ENCODE results near the gene MYH9. TPM values are rescaled to one million over a fixed set of nuclear protein-coding genes. Genes with fewer than 3 reads are reported as not detected.
"Not testable (repeated sequence)": the region's sequence is repeated elsewhere in the genome, so short reads cannot be mapped to it uniquely, and the experiment has no call there.

The MYH9 gene
- total RNA-seq, 1 experiment from 2014 or later: 323 TPM

DNA sequence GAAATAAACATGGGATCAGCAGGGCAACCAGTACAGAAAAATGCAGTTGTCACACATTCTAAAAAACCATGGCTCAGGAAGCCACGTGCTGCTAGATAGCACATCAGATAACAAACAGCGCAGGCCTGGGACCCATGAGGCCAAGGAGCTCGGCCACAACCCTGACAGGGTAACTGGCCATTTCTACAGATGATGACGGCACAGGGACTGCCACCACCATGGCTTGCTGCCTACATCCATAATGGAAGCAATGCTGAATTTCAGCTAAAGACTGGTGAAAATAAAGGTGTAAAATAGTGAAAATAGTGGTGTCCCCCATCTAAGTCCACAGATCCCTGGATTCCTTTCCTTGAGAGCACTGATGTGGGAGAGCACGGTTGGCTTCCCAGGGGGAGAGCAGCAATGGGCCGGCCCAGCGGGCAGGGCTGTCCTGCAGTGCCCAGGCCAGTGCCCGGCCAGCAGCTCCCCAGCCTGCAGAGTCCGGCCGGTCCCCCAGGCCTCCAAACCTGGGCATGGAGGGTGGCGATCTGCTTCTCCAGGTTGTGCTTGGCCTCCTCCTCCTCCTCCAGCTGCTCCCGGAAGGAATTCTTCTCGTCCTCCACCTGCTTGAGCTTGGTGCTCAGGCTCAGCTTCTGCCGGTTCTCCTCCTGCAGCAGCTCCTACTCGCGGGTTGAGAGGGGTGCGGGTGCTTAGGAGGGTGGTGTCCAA lies 94.8 kb downstream of the MYH9 start:
- POLR2A ChIA-PET (ENCODE audit: low non-redundant PET): no interaction called here
- H3K27me3 ChIP-seq (replicated peaks; ENCODE audit: insufficient read depth, low read depth, low read length, poor library complexity): no peaks in the 10 kb centered on the region

DNA sequence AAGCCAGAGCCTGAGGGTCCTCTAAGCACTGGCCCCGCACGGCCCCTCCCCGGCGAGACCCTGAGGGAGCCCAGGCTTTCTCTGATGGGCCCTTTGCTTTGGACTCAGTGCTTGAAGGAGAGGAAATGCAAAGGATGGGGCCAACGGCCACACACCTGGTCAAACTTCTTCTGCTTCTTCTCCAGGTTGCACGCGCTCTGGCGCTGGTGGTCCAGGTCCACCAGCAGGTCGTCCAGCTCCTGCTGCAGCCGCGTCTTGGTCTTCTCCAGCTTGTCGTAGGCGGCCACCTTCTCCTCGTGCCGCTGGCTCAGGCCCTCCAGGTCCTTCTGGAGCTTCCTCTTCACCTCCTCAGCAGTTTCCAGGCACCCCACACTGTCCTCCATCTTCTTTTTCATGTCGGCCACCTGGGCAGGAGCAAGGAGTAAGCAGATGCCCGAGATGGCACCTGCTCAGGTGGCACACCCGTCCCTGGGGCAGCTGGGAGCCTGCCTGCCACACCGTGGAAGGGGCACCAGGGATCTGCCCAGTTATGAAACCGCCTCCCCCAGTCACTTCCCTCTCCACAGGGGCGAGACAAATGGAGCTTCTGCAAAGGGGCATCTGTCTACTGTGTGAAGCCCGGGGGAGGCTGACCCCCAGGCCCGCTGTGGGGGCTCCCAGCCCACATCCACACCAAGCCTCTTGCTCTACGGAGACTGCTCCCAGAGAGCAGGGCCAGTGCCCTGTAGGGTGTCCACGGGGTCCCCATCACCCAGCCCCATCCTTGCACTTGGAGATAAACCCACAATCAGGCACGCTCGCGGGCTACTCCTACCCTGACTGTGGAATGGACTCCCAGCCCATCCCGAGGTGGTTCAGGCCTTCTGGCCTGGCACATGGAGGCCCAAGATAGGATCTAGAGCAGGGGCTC lies 95.7 kb downstream of the MYH9 start:
- intact Hi-C loops (cut with micrococcal nuclease; ENCODE audit: unreplicated experiment): no loop called here
- no peak overlapping the region for H3K4me3 ChIP-seq (ENCODE audit: low read depth, low read length, poor library complexity, severe bottlenecking)
- POLR2A ChIA-PET (ENCODE audit: low non-redundant PET): interaction anchor here (0.6 kb wide), 1 partner anchor 17 kb away, joined by 3 read pairs; no protein-coding TSS in a partner anchor
- no TSS peak for BruUV-seq (replicated peaks)
- no peaks in the 10 kb centered on the region for H3K9me3 ChIP-seq (ENCODE audit: low read depth, low read length, poor library complexity, severe bottlenecking)
- TF ChIP-seq EZH2 (IDR thresholded peaks at IDR 0.05; ENCODE audit: borderline replicate concordance, low read depth, low read length, poor library complexity, severe bottlenecking): no peak
- TF ChIP-seq, protein P1, sequence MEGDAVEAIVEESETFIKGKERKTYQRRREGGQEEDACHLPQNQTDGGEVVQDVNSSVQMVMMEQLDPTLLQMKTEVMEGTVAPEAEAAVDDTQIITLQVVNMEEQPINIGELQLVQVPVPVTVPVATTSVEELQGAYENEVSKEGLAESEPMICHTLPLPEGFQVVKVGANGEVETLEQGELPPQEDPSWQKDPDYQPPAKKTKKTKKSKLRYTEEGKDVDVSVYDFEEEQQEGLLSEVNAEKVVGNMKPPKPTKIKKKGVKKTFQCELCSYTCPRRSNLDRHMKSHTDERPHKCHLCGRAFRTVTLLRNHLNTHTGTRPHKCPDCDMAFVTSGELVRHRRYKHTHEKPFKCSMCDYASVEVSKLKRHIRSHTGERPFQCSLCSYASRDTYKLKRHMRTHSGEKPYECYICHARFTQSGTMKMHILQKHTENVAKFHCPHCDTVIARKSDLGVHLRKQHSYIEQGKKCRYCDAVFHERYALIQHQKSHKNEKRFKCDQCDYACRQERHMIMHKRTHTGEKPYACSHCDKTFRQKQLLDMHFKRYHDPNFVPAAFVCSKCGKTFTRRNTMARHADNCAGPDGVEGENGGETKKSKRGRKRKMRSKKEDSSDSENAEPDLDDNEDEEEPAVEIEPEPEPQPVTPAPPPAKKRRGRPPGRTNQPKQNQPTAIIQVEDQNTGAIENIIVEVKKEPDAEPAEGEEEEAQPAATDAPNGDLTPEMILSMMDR (conservative IDR thresholded peaks at IDR 0.05; ENCODE audit: low read depth, low read length): no peak
- H3K36me3 ChIP-seq (ENCODE audit: insufficient read depth, low read length, poor library complexity, severe bottlenecking): peaks cover 80% of the 10 kb centered on the region
- CTCF ChIA-PET: no interaction called here
- H3K4me1 ChIP-seq (ENCODE audit: insufficient read depth, low read length, poor library complexity, severe bottlenecking): no peaks in the 10 kb centered on the region
- no peak overlapping the region for H3K27ac ChIP-seq (ENCODE audit: low read depth, low read length, poor library complexity, severe bottlenecking)
- DNase-seq (ENCODE audit: low spot score): no peak
- no peaks in the 10 kb centered on the region for H3K27me3 ChIP-seq (replicated peaks; ENCODE audit: insufficient read depth, low read depth, low read length, poor library complexity)

More for the DNA sequence above, 94.8 kb downstream of the MYH9 start:
- no peak for DNase-seq (ENCODE audit: low spot score)
- Histone ChIP-seq H3K4me1 (ENCODE audit: insufficient read depth, low read length, poor library complexity, severe bottlenecking) (no peaks in the 10 kb centered on the region), H3K36me3 (ENCODE audit: insufficient read depth, low read length, poor library complexity, severe bottlenecking) (peaks cover 83% of the 10 kb centered on the region), H3K27ac (ENCODE audit: low read depth, low read length, poor library complexity, severe bottlenecking) (no peak overlapping the region), H3K9me3 (ENCODE audit: low read depth, low read length, poor library complexity, severe bottlenecking) (no peaks in the 10 kb centered on the region), H3K4me3 (ENCODE audit: low read depth, low read length, poor library complexity, severe bottlenecking) (no peak overlapping the region)
- intact Hi-C loops (cut with micrococcal nuclease; ENCODE audit: unreplicated experiment): no loop called here
- BruUV-seq (replicated peaks): no TSS peak
- TF ChIP-seq EZH2 (IDR thresholded peaks at IDR 0.05; ENCODE audit: borderline replicate concordance, low read depth, low read length, poor library complexity, severe bottlenecking): no peak
- TF ChIP-seq, protein P1 (conservative IDR thresholded peaks at IDR 0.05; ENCODE audit: low read depth, low read length): no peak
- CTCF ChIA-PET: no interaction called here

DNA sequence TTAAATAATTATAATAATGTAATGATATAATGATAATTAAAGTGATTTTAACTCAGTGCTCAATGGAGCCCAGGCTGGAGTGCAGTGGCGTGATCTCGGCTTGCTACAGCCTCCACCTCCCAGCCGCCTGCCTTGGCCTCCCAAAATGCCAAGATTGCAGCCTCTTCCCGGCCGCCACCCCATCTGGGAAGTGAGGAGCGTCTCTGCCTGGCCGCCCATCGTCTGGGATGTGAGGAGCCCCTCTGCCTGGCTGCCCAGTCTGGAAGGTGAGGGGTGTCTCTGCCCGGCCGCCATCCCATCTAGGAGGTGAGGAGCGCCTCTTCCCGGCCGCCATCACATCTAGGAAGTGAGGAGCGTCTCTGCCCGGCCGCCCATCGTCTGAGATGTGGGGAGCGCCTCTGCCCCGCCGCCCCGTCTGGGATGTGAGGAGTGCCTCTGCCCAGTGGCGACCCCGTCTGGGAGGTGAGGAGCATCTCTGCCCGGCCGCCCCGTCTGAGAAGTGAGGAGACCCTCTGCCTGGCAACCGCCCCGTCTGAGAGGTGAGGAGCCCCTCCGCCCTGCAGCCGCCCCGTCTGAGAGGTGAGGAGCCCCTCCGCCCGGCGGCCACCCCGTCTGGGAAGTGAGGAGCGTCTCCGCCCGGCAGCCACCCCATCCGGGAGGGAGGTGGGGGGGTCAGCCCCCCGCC lies 97.2 kb downstream of the MYH9 start:
- POLR2A ChIA-PET (ENCODE audit: low non-redundant PET); H3K27ac ChIP-seq (ENCODE audit: low read depth, low read length, poor library complexity, severe bottlenecking); H3K4me1 ChIP-seq (ENCODE audit: insufficient read depth, low read length, poor library complexity, severe bottlenecking); H3K27me3 ChIP-seq (replicated peaks; ENCODE audit: insufficient read depth, low read depth, low read length, poor library complexity); H3K4me3 ChIP-seq (ENCODE audit: low read depth, low read length, poor library complexity, severe bottlenecking); intact Hi-C loops (cut with micrococcal nuclease; ENCODE audit: unreplicated experiment); DNase-seq (ENCODE audit: low spot score); H3K9me3 ChIP-seq (ENCODE audit: low read depth, low read length, poor library complexity, severe bottlenecking); CTCF ChIA-PET; BruUV-seq (replicated peaks): not testable (repeated sequence)
- peaks cover 80% of the 10 kb centered on the region for H3K36me3 ChIP-seq (ENCODE audit: insufficient read depth, low read length, poor library complexity, severe bottlenecking)

DNA sequence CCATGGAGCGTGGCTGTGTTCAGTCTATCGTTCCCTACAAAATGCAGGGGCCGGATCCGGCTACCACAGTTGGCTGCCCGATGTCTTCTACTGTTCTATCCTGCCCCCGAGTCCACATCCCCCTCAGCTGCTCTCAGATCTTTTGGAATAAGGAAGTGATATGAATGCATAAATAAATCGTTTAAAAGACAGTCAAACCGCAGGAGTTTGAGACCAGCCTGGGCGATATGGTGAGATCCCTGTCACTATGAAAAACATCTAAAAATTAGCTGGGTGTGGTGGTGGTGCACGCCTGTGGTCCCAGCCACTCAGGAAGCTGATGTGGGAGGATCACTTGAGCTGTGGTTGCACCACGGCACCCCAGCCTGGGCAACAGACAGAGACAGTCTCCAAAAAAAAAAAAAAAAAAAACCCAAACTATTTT lies 97.8 kb downstream of the MYH9 start:
- BruUV-seq (replicated peaks); H3K27me3 ChIP-seq (replicated peaks; ENCODE audit: insufficient read depth, low read depth, low read length, poor library complexity); H3K27ac ChIP-seq (ENCODE audit: low read depth, low read length, poor library complexity, severe bottlenecking); CTCF ChIA-PET; H3K4me1 ChIP-seq (ENCODE audit: insufficient read depth, low read length, poor library complexity, severe bottlenecking); H3K4me3 ChIP-seq (ENCODE audit: low read depth, low read length, poor library complexity, severe bottlenecking); DNase-seq (ENCODE audit: low spot score); POLR2A ChIA-PET (ENCODE audit: low non-redundant PET); H3K9me3 ChIP-seq (ENCODE audit: low read depth, low read length, poor library complexity, severe bottlenecking): not testable (repeated sequence)
- intact Hi-C loops (cut with micrococcal nuclease; ENCODE audit: unreplicated experiment): loop anchor here (5.0 kb wide), 1 partner anchor 143 kb away; no protein-coding TSS in a partner anchor
- peaks cover 80% of the 10 kb centered on the region for H3K36me3 ChIP-seq (ENCODE audit: insufficient read depth, low read length, poor library complexity, severe bottlenecking)

Measured in A673 (cell line).